Occipital lobe (tissue), 2 donors: ENCODE data around the gene HECTD2. TPM values are rescaled to one million over a fixed set of nuclear protein-coding genes. Genes with fewer than 3 reads are reported as not detected.
"Not testable (repeated sequence)": the region's sequence is repeated elsewhere in the genome, so short reads cannot be mapped to it uniquely, and the experiment has no call there.

ENCODE experiments used
- DNase-seq: peaks from one replicate; lab custom pipeline; 2025; lab: John Stamatoyannopoulos, UW
- total RNA-seq: library from RNA; depleted of rRNA; stranded (reverse); fragments of >200 nt; gene quantifications from one replicate; pipeline ENCODE4 v1.2.3, GENCODE V29; 2014

The HECTD2 gene
- total RNA-seq, 1 donor from 2014 or later, result 80.8 TPM

GRCh38 chr10:91471602-91472001 is 61.5 kb downstream of the HECTD2 start:
- DNase-seq, result no peak

GRCh38 chr10:91472911-91473310 is 62.8 kb downstream of the HECTD2 start:
- no peak for DNase-seq

GRCh38 chr10:91474009-91474408 is 63.9 kb downstream of the HECTD2 start:
- DNase-seq, result no peak

GRCh38 chr10:91477236-91477635 is 67.1 kb downstream of the HECTD2 start:
- DNase-seq, result no peak

- no peak for DNase-seq
Observed at GRCh38 chr10:91479583-91479982, 69.4 kb downstream of the HECTD2 start.

- no peak for DNase-seq
Observed at GRCh38 chr10:91487911-91488582, 77.9 kb downstream of the HECTD2 start.

GRCh38 chr10:91493313-91493712 is 83.2 kb downstream of the HECTD2 start:
- DNase-seq, result no peak

GRCh38 chr10:91495402-91495801 is 85.3 kb downstream of the HECTD2 start:
- no peak for DNase-seq

GRCh38 chr10:91496016-91496415 is 85.9 kb downstream of the HECTD2 start:
- no peak for DNase-seq

- DNase-seq, result no peak
Observed at GRCh38 chr10:91511549-91512330, 101.6 kb downstream of the HECTD2 start.

GRCh38 chr10:91512458-91512857 is 102.3 kb downstream of the HECTD2 start:
- DNase-seq, result no peak

GRCh38 chr10:91513598-91514424 is 103.7 kb downstream of the HECTD2 start:
- DNase-seq, result no peak

- no peak for DNase-seq
Observed at GRCh38 chr10:91514787-91515186, 104.6 kb downstream of the HECTD2 start.

- DNase-seq, result no peak
Observed at GRCh38 chr10:91517394-91517793, 107.2 kb downstream of the HECTD2 start.

GRCh38 chr10:91519899-91520514 is 109.9 kb downstream of the HECTD2 start:
- DNase-seq, result no peak

GRCh38 chr10:91520661-91521060 is 110.5 kb downstream of the HECTD2 start:
- no peak for DNase-seq

GRCh38 chr10:91521439-91521838 is 111.3 kb downstream of the HECTD2 start:
- DNase-seq, result no peak

GRCh38 chr10:91525896-91526712 is 116.0 kb downstream of the HECTD2 start:
- DNase-seq, result no peak

- DNase-seq, result no peak
Observed at GRCh38 chr10:91528080-91528479, 117.9 kb downstream of the HECTD2 start.

- DNase-seq, result no peak
Observed at GRCh38 chr10:91528768-91529167, 118.6 kb downstream of the HECTD2 start.

- not testable (repeated sequence) for DNase-seq
Observed at GRCh38 chr10:91534789-91535188, 124.6 kb downstream of the HECTD2 start.
